SK-N-SH treated with all-trans-retinoic acid at 6 μM for 48 hours (cell line): ENCODE data around the gene COPS8.

Experiments
- ATAC-seq: fragments of 200-7000 bp; cut with Tn5 transposase; 3 replicates; pipeline ENCODE4 v1.9.1; 2020; ENCODE audit warnings: mild to moderate bottlenecking, moderate library complexity
- ARNTL ChIP-seq: fragments of 450-650 bp; formaldehyde crosslinking; IDR thresholded peaks from 2 replicates; pipeline ENCODE4 v1.5.0; 2020; ENCODE audit warnings: low read depth, mild to moderate bottlenecking, moderate library complexity, borderline replicate concordance
- BACH2 ChIP-seq: fragments of 250-450 bp; sonication (Bioruptor Pico); IDR thresholded peaks from 2 replicates; pipeline ENCODE4 v1.9.0; 2021; ENCODE audit warnings: mild to moderate bottlenecking, borderline replicate concordance
- CREB5 ChIP-seq: fragments of 250-450 bp; sonication (Bioruptor Pico); IDR thresholded peaks from 2 replicates; pipeline ENCODE4 v1.5.1; 2020; ENCODE audit warnings: low read depth, mild to moderate bottlenecking, moderate library complexity
- CSDC2 ChIP-seq: fragments of 250-450 bp; sonication (Bioruptor Pico); IDR thresholded peaks from 2 replicates; pipeline ENCODE4 v1.5.0; 2020; ENCODE audit warnings: mild to moderate bottlenecking, moderate library complexity
- CSRNP3 ChIP-seq: fragments of 250-450 bp; sonication (Bioruptor Pico); IDR thresholded peaks from 2 replicates; pipeline ENCODE4 v1.5.1; 2021; ENCODE audit warnings: mild to moderate bottlenecking, moderate library complexity
- ESRRG ChIP-seq: fragments of 250-450 bp; sonication (Bioruptor Pico); IDR thresholded peaks from 2 replicates; pipeline ENCODE4 v1.6.1; 2021; ENCODE audit warnings: mild to moderate bottlenecking
- GLIS3 ChIP-seq: fragments of 250-450 bp; sonication (Bioruptor Pico); IDR thresholded peaks from 2 replicates; pipeline ENCODE4 v1.5.0; 2020; ENCODE audit warnings: mild to moderate bottlenecking, moderate library complexity
- ISL1 ChIP-seq: fragments of 250-450 bp; sonication (Bioruptor Pico); IDR thresholded peaks from 2 replicates; pipeline ENCODE4 v2.1.2; 2022; ENCODE audit warnings: mild to moderate bottlenecking, moderate library complexity
- PATZ1 ChIP-seq: fragments of 250-450 bp; sonication (Bioruptor Pico); IDR thresholded peaks from 2 replicates; pipeline ENCODE4 v1.8.0; 2020; ENCODE audit warnings: mild to moderate bottlenecking, moderate library complexity, borderline replicate concordance
- POU6F1 ChIP-seq: fragments of 250-450 bp; sonication (Bioruptor Pico); IDR thresholded peaks from 2 replicates; pipeline ENCODE4 v1.8.0; 2021; ENCODE audit warnings: low read depth, mild to moderate bottlenecking, moderate library complexity, borderline replicate concordance
- PPARA ChIP-seq: fragments of 250-450 bp; sonication (Bioruptor Pico); IDR thresholded peaks from 2 replicates; pipeline ENCODE4 v1.5.0; 2020; ENCODE audit warnings: mild to moderate bottlenecking, borderline replicate concordance
- RARB ChIP-seq: fragments of 250-450 bp; sonication (Bioruptor Pico); IDR thresholded peaks from 2 replicates; pipeline ENCODE4 v1.8.0; 2021; ENCODE audit warnings: mild to moderate bottlenecking, moderate library complexity
- SNAI2 ChIP-seq: fragments of 250-450 bp; sonication (Bioruptor Pico); IDR thresholded peaks from 2 replicates; pipeline ENCODE4 v1.5.0; 2020; ENCODE audit warnings: mild to moderate bottlenecking, moderate library complexity
- TCF4 ChIP-seq: fragments of 250-450 bp; sonication (Bioruptor Pico); IDR thresholded peaks from 2 replicates; pipeline ENCODE4 v1.8.0; 2021; ENCODE audit warnings: mild to moderate bottlenecking, moderate library complexity, borderline replicate concordance
- TOX ChIP-seq: fragments of 250-450 bp; sonication (Bioruptor Pico); IDR thresholded peaks from 2 replicates; pipeline ENCODE4 v1.8.0; 2021; ENCODE audit warnings: mild to moderate bottlenecking, moderate library complexity, borderline replicate concordance
- TSHZ2 ChIP-seq: fragments of 250-450 bp; sonication (Bioruptor Pico); IDR thresholded peaks from 2 replicates; pipeline ENCODE4 v1.5.0; 2020; ENCODE audit warnings: mild to moderate bottlenecking, moderate library complexity
- ZC3H10 ChIP-seq: fragments of 250-450 bp; sonication (Bioruptor Pico); IDR thresholded peaks from 2 replicates; pipeline ENCODE4 v1.5.1; 2021; ENCODE audit warnings: mild to moderate bottlenecking, moderate library complexity
- ZFP3 ChIP-seq: fragments of 250-450 bp; sonication (Bioruptor Pico); IDR thresholded peaks from 2 replicates; pipeline ENCODE4 v1.5.0; 2020; ENCODE audit warnings: mild to moderate bottlenecking, moderate library complexity
- ZFP30 ChIP-seq: fragments of 450-650 bp; formaldehyde crosslinking; IDR thresholded peaks from 2 replicates; pipeline ENCODE4 v1.5.0; 2022; ENCODE audit warnings: mild to moderate bottlenecking, moderate library complexity
- ZNF565 ChIP-seq: fragments of 450-650 bp; formaldehyde crosslinking; conservative IDR thresholded peaks from 2 replicates; pipeline ENCODE4 v1.5.0; 2020; ENCODE audit warnings: low read depth, mild to moderate bottlenecking, moderate library complexity
- ZNF70 ChIP-seq: fragments of 450-650 bp; formaldehyde crosslinking; IDR thresholded peaks from 2 replicates; pipeline ENCODE4 v1.5.0; 2020; ENCODE audit warnings: mild to moderate bottlenecking, moderate library complexity

The COPS8 gene

GRCh38 chr2:237055386-237056100, 30.1 kb upstream of the COPS8 start:
- TF ChIP-seq CSDC2 (CRISPR knock-in tag), result no peak
- TF ChIP-seq PPARA, result no peak
- no peak for TF ChIP-seq ISL1 (CRISPR knock-in tag)
- no peak for TF ChIP-seq CREB5 (CRISPR knock-in tag)
- TF ChIP-seq POU6F1 (CRISPR knock-in tag), result no peak
- TF ChIP-seq ZFP30 (CRISPR knock-in tag), result no peak
- TF ChIP-seq TOX (CRISPR knock-in tag), result no peak
- TF ChIP-seq PATZ1 (CRISPR knock-in tag), result no peak
- no peak for TF ChIP-seq GLIS3 (CRISPR knock-in tag)
- no peak for TF ChIP-seq ZC3H10 (CRISPR knock-in tag)
- no peak for TF ChIP-seq TSHZ2 (CRISPR knock-in tag)
- TF ChIP-seq BACH2, result no peak
- no peak for TF ChIP-seq ZFP3
- no peak for TF ChIP-seq ZNF565 (CRISPR knock-in tag)
- no peak for TF ChIP-seq TCF4
- TF ChIP-seq ESRRG, result no peak
- no peak for TF ChIP-seq CSRNP3
- no peak for TF ChIP-seq ARNTL (CRISPR knock-in tag)
- TF ChIP-seq ZNF70 (CRISPR knock-in tag), result no peak
- ATAC-seq, result no peak

GRCh38 chr2:237056287-237056875, 29.3 kb upstream of the COPS8 start:
- ATAC-seq, result no peak
- no peak for TF ChIP-seq GLIS3 (CRISPR knock-in tag)
- TF ChIP-seq SNAI2 (CRISPR knock-in tag), result no peak
- TF ChIP-seq, all 23 proteins: peak for 0

GRCh38 chr2:237057107-237057506, 28.6 kb upstream of the COPS8 start:
- no peak for ATAC-seq
- TF ChIP-seq ARNTL (CRISPR knock-in tag) (no peak), PPARA (no peak), RARB (CRISPR knock-in tag) (no peak), ZFP3 (no peak), ZNF565 (CRISPR knock-in tag) (no peak), TOX (CRISPR knock-in tag) (no peak), CSRNP3 (no peak), CREB5 (CRISPR knock-in tag) (no peak), TCF4 (no peak), TSHZ2 (CRISPR knock-in tag) (no peak), CSDC2 (CRISPR knock-in tag) (no peak), ZFP30 (CRISPR knock-in tag) (no peak), SNAI2 (CRISPR knock-in tag) (no peak), ESRRG (no peak)
